Hepatocyte (in vitro differentiated cells): ENCODE data around the gene CUBN. TPM values are rescaled to one million over a fixed set of nuclear protein-coding genes. Genes with fewer than 3 reads are reported as not detected.
A peak's percentile ranks its signal among the peaks of the same experiment; 100 is the strongest.

ENCODE experiments used
- DNase-seq: peaks from one replicate; pipeline ENCODE4 v3.0.0-alpha.2; 2016; ENCODE audit warnings: low spot score
- H2AFZ ChIP-seq: fragments of 200-600 bp; sonication (generic); 2 replicates; pipeline ENCODE4 v1.6.0; 2016; ENCODE audit warnings: antibody characterized with exemption, mild to moderate bottlenecking
- H3K27ac ChIP-seq: fragments of 200-600 bp; sonication (generic); 2 replicates; pipeline ENCODE4 v1.5.1; 2016; ENCODE audit warnings: mild to moderate bottlenecking
- H3K27me3 ChIP-seq: fragments of 200-600 bp; sonication (generic); 2 replicates; pipeline ENCODE4 v1.6.1; 2016
- H3K36me3 ChIP-seq: fragments of 200-600 bp; sonication (generic); replicated peaks from 2 replicates; pipeline ENCODE4 v1.5.1; 2016; ENCODE audit warnings: low read depth; ENCODE audit not compliant: insufficient read depth
- H3K4me1 ChIP-seq: fragments of 200-600 bp; sonication (generic); 2 replicates; pipeline ENCODE4 v1.5.1; 2016; ENCODE audit warnings: mild to moderate bottlenecking, moderate library complexity; ENCODE audit not compliant: insufficient read depth
- H3K4me2 ChIP-seq: fragments of 200-600 bp; sonication (generic); 2 replicates; pipeline ENCODE4 v1.6.0; 2016
- H3K4me3 ChIP-seq: fragments of 200-600 bp; sonication (generic); 2 replicates; pipeline ENCODE4 v1.5.1; 2016; ENCODE audit warnings: mild to moderate bottlenecking
- H3K79me2 ChIP-seq: fragments of 200-600 bp; sonication (generic); 2 replicates; pipeline ENCODE4 v1.6.0; 2017; ENCODE audit warnings: mild to moderate bottlenecking
- H3K9me2 ChIP-seq: fragments of 200-600 bp; sonication (generic); replicated peaks from 2 replicates; pipeline ENCODE4 v1.6.0; 2017; ENCODE audit warnings: mild to moderate bottlenecking; ENCODE audit not compliant: insufficient read depth
- H3K9me3 ChIP-seq: fragments of 200-600 bp; sonication (generic); 2 replicates; pipeline ENCODE4 v1.5.1; 2016; ENCODE audit warnings: low read depth, mild to moderate bottlenecking
- H4K20me1 ChIP-seq: fragments of 200-600 bp; sonication (generic); 2 replicates; pipeline ENCODE4 v1.6.0; 2016; ENCODE audit warnings: mild to moderate bottlenecking; ENCODE audit not compliant: insufficient read depth, poor library complexity, severe bottlenecking
- EZH2 ChIP-seq: fragments of 200-600 bp; sonication (generic); IDR thresholded peaks from 2 replicates; pipeline ENCODE4 v1.6.1; 2016; ENCODE audit warnings: antibody characterized with exemption, mild to moderate bottlenecking, borderline replicate concordance
- EZH2phosphoT487 ChIP-seq: fragments of 200-600 bp; sonication (generic); IDR thresholded peaks from one replicate; pipeline ENCODE4 v1.6.1; 2018; ENCODE audit warnings: antibody characterized with exemption, mild to moderate bottlenecking, low read depth, moderate library complexity; ENCODE audit not compliant: unreplicated experiment, severe bottlenecking
- WGBS: methylation state at CpG from one replicate; pipeline ENCODE4 v1.1.6; 2016; ENCODE audit warnings: low lambda C conversion rate; ENCODE audit errors: missing lambda C conversion rate; 5-methylcytosine and 5-hydroxymethylcytosine counted together
- polyA plus RNA-seq: library from polyadenylated mRNA; unstranded; fragments of >200 nt; fragmentation: Nextera tagmentation; extraction: Ambion mirVana; gene quantifications from 2 replicates; pipeline ENCODE4 v1.2.1, GENCODE V29; 2016
- total RNA-seq: library from RNA; depleted of rRNA; stranded (reverse); fragments of >200 nt; gene quantifications from 2 replicates; pipeline ENCODE4 v1.2.3, GENCODE V29; 2014
- TF ChIP-seq, protein P1 (sequence below): fragments of 200-600 bp; sonication (generic); IDR thresholded peaks from 2 replicates; pipeline ENCODE4 v1.5.1; 2016; ENCODE audit warnings: antibody characterized with exemption, mild to moderate bottlenecking; ENCODE audit not compliant: poor library complexity

The CUBN gene
- total and polyA plus RNA-seq, 2 experiments from 2014 or later: 2.0 to 10.6 TPM

DNA sequence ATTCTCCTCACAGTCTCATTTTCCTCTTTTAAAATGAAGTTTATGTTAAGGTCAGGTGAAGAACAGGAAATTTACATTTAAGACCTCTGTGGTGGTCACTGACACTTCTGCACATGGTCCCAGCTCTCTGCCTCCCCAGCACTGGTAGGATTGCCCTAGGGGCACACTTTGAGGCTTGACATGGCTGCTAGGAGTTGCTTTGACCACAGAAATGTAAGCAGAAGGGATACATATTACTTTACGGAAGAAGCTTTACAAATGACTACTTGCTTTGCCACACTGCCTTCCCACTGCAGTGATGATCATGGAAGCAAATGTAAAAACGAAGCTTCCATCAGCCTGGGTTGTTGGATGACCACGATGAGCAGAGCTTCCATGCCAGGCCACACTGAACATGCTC lies 259.3 kb downstream of the CUBN start:
- no peak overlapping the region for H3K27ac ChIP-seq
- no peaks in the 10 kb centered on the region for H3K36me3 ChIP-seq
- H4K20me1 ChIP-seq: no peaks in the 10 kb centered on the region
- no peaks in the 10 kb centered on the region for H3K27me3 ChIP-seq
- H3K4me3 ChIP-seq: no peak overlapping the region
- no peak overlapping the region for H2AFZ ChIP-seq
- WGBS: 83% methylated on average over 3 of the region's 3 CpGs
- no peaks in the 10 kb centered on the region for H3K9me2 ChIP-seq
- no peaks in the 10 kb centered on the region for H3K4me1 ChIP-seq
- DNase-seq: no peak
- H3K4me2 ChIP-seq: no peak overlapping the region
- H3K9me3 ChIP-seq: no peaks in the 10 kb centered on the region
- H3K79me2 ChIP-seq: no peaks in the 10 kb centered on the region
- TF ChIP-seq EZH2phosphoT487 (no peak), EZH2 (no peak)
- TF ChIP-seq, protein P1, sequence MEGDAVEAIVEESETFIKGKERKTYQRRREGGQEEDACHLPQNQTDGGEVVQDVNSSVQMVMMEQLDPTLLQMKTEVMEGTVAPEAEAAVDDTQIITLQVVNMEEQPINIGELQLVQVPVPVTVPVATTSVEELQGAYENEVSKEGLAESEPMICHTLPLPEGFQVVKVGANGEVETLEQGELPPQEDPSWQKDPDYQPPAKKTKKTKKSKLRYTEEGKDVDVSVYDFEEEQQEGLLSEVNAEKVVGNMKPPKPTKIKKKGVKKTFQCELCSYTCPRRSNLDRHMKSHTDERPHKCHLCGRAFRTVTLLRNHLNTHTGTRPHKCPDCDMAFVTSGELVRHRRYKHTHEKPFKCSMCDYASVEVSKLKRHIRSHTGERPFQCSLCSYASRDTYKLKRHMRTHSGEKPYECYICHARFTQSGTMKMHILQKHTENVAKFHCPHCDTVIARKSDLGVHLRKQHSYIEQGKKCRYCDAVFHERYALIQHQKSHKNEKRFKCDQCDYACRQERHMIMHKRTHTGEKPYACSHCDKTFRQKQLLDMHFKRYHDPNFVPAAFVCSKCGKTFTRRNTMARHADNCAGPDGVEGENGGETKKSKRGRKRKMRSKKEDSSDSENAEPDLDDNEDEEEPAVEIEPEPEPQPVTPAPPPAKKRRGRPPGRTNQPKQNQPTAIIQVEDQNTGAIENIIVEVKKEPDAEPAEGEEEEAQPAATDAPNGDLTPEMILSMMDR: no peak

DNA sequence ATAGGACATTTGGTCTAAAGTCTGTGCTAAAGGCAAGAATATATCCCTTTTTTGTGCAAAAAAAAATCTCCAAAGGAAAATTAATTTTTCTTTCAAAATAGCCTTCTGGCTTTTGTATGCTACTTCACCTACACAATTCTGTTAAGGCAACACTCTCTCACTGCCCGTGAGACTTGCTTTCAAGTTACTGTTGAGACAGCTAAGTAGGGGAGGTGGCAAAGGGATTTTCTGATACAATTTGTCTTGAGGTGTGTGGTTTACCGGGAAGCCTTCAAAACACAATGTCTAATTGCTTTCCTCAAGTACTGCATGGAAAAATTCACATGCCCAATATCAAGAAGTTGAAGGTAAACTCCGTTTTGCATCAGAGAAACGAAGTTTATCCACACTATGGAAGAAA lies 261.6 kb downstream of the CUBN start:
- WGBS: 58% methylated on average over 4 of the region's 4 CpGs

DNA sequence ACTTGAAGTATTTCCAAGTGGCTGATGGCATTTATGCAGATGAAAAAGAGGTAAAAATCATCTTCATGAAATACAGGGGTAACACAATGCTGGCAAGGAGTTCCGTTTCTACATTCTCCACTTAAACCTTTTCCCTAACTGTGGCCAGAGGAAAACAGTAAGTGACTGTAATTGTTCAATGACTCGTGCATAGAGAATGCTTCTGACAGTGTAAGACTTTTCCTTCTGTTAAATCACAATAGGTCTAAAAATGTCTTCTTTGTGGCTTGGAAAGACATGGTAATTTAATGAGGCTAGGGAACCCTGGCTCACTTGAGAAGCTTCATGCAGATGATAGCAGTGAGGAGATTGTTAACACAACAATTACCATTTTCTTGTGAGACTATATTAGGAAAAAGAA lies 262.1 kb downstream of the CUBN start:
- Histone ChIP-seq H3K4me2 (peak overlapping the region; percentile 24), H3K4me1 (peaks cover 9% of the 10 kb centered on the region), H4K20me1 (no peaks in the 10 kb centered on the region), H3K4me3 (no peak overlapping the region), H3K27ac (peak overlapping the region; percentile 13), H3K27me3 (no peaks in the 10 kb centered on the region), H3K9me3 (no peaks in the 10 kb centered on the region), H2AFZ (no peak overlapping the region), H3K79me2 (no peaks in the 10 kb centered on the region), H3K9me2 (no peaks in the 10 kb centered on the region), H3K36me3 (no peaks in the 10 kb centered on the region)
- DNase-seq: no peak
- TF ChIP-seq EZH2phosphoT487 (no peak), EZH2 (no peak)
- TF ChIP-seq, protein P1: no peak
- 26% methylated on average over 2 of the region's 2 CpGs for WGBS

More for the DNA sequence above, 261.6 kb downstream of the CUBN start:
- Histone ChIP-seq H2AFZ (no peak overlapping the region), H3K4me3 (no peak overlapping the region), H4K20me1 (no peaks in the 10 kb centered on the region), H3K9me3 (no peaks in the 10 kb centered on the region), H3K36me3 (no peaks in the 10 kb centered on the region), H3K4me2 (no peak overlapping the region), H3K27me3 (no peaks in the 10 kb centered on the region), H3K4me1 (peaks cover 8% of the 10 kb centered on the region), H3K79me2 (no peaks in the 10 kb centered on the region), H3K9me2 (no peaks in the 10 kb centered on the region), H3K27ac (peak overlapping the region; percentile 13)
- DNase-seq: no peak
- TF ChIP-seq EZH2: no peak
- no peak for TF ChIP-seq EZH2phosphoT487
- TF ChIP-seq, protein P1: no peak
